Measurements from ENCODE around the gene RABL3. TPM values are rescaled to one million over a fixed set of nuclear protein-coding genes. Genes with fewer than 3 reads are reported as not detected.
A peak's percentile ranks its signal among the peaks of the same experiment; 100 is the strongest.
"Not testable (repeated sequence)": the region's sequence is repeated elsewhere in the genome, so short reads cannot be mapped to it uniquely, and the experiment has no call there.

The RABL3 gene, protein sequence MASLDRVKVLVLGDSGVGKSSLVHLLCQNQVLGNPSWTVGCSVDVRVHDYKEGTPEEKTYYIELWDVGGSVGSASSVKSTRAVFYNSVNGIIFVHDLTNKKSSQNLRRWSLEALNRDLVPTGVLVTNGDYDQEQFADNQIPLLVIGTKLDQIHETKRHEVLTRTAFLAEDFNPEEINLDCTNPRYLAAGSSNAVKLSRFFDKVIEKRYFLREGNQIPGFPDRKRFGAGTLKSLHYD
- total RNA-seq, result 10 to 100 TPM; 34.7 to 36.8 TPM

DNA sequence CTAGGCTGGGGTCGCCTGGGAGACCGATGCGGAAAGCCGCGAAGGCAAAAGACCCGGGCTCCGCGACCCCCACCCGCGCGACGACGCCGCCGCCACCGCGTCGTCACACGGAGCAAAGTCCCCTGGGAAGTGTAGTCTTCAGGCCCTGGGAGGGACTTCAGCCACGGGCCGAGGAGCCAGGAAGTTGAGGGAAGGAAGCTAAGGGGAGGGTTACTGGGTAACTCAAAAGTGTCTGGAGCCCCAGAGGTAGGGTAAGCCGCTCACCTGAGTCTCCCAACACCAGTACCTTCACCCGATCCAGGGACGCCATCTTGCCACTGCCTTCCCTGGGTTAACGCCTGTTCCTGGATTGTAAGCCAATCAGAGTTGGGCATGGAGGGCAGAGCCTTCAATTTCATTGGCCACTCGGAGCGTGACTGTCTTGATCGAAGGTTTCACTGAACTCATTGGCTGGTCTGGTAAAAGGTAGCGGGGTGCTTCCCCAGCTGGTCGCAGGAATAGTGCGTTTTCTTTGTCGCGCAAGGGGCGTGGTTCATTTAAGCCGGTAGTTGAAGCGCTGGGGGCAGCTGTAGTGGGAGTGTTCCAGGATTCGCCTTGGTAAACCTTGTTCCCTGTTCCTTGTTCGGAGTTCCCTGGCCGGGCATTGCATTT is at the start of gene RABL3, which contains the start of gene GTF2E1:
Gene RABL3 (minus strand): TSS at position 319 of the 651 bp plus-strand sequence. CDS start 9 bp downstream, at position 310.
Gene GTF2E1 (plus strand): TSS at position 547 of the 651 bp plus-strand sequence. CDS start 7,809 bp downstream, outside the sequence.
- DNase-seq, result peak; percentile 98
- H3K36me3 Mint-ChIP-seq (ENCODE audit: low read depth), result peaks cover 6% of the 10 kb centered on the region
- H3K4me3 Mint-ChIP-seq, result peak within 1 kb of the TSS; percentile 90
- peaks cover 33% of the 10 kb centered on the region for H3K4me1 Mint-ChIP-seq (ENCODE audit: low read depth)
- H3K9me3 Mint-ChIP-seq, result no peaks in the 10 kb centered on the region
- peak within 1 kb of the TSS; percentile 96 for H3K27ac Mint-ChIP-seq
- CTCF ChIA-PET, result interaction anchor here (0.7 to 2.0 kb wide), 2 partner anchors 52 to 146 kb away, joined by 3 to 7 read pairs; partner anchors contain the start of gene NDUFB4
- H3K27me3 Mint-ChIP-seq (ENCODE audit: low read depth), result no peaks in the 10 kb centered on the region
- intact Hi-C loops (cut with micrococcal nuclease), result loop anchor here (1.0 to 10.0 kb wide), 13 partner anchors 23 to 1518 kb away; partner anchors contain the start of genes EAF2, HCLS1, IQCB1 and LRRC58

- intact Hi-C loops (cut with micrococcal nuclease), result no loop called here
- DNase-seq, result no peak
- Mint-ChIP-seq H3K27ac (no peak overlapping the region), H3K4me3 (no peak overlapping the region), H3K36me3 (ENCODE audit: low read depth) (no peaks in the 10 kb centered on the region), H3K4me1 (ENCODE audit: low read depth) (peaks cover 11% of the 10 kb centered on the region), H3K9me3 (no peaks in the 10 kb centered on the region), H3K27me3 (ENCODE audit: low read depth) (no peaks in the 10 kb centered on the region)
- CTCF ChIA-PET, result interaction anchor here (1.1 to 5.0 kb wide), 4 partner anchors 188 to 233 kb away, joined by 3 to 42 read pairs (median 13); no protein-coding TSS in a partner anchor
Measured at GRCh38 chr3:120791913-120792312, 49.6 kb upstream of the RABL3 start.

DNA sequence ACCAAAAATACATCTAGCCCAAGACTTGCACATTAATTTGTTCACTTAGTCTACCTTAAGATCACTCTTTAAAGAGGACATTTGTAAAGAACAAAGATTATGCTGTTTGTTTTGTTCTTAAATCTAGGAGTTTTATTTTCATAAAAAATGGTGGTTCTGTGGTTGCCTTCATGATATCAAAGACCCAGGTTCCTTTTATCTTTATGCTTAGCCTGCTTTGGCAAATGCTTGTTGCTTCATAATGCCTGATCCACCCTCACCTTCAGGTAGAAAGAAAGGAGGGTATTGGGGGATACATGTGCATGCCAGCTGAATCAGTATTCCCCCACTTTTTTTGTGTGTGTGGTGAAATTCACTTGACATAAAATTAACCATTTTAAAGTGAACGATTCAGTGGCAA is 48.7 kb upstream of the RABL3 start:
- Mint-ChIP-seq H3K9me3 (no peaks in the 10 kb centered on the region), H3K27me3 (ENCODE audit: low read depth) (no peaks in the 10 kb centered on the region), H3K4me3 (no peak overlapping the region), H3K4me1 (ENCODE audit: low read depth) (peaks cover 11% of the 10 kb centered on the region), H3K36me3 (ENCODE audit: low read depth) (peaks cover 3% of the 10 kb centered on the region), H3K27ac (no peak overlapping the region)
- intact Hi-C loops (cut with micrococcal nuclease), result no loop called here
- DNase-seq, result no peak
- CTCF ChIA-PET, result interaction anchor here (2.7 to 2.9 kb wide), 2 partner anchors 224 to 232 kb away, joined by 11 to 15 read pairs; no protein-coding TSS in a partner anchor

GRCh38 chr3:120785832-120786231 is 43.5 kb upstream of the RABL3 start:
- intact Hi-C loops (cut with micrococcal nuclease); H3K4me3 Mint-ChIP-seq; H3K27me3 Mint-ChIP-seq (ENCODE audit: low read depth); DNase-seq; H3K4me1 Mint-ChIP-seq (ENCODE audit: low read depth); H3K9me3 Mint-ChIP-seq; H3K27ac Mint-ChIP-seq: not testable (repeated sequence)
- H3K36me3 Mint-ChIP-seq (ENCODE audit: low read depth), result peaks cover 16% of the 10 kb centered on the region
- CTCF ChIA-PET, result interaction anchor here (0.7 kb wide), 1 partner anchor 9 kb away, joined by 3 read pairs; no protein-coding TSS in a partner anchor

DNA sequence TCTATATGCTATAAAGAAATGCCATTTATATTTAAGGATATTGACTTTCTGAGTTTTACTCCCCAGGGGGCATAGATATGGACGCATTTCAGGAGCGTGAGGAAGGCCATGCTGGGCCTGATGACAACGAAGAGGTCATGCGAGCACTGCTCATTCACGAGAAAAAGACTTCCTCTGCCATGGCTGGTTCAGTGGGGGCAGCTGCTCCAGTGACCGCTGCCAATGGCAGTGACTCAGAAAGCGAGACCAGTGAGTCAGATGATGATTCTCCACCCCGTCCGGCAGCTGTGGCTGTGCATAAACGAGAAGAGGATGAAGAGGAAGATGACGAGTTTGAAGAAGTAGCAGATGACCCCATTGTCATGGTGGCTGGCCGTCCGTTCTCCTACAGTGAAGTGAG is 38.7 kb upstream of the RABL3 start:
- H3K4me3 Mint-ChIP-seq, result no peak overlapping the region
- no peaks in the 10 kb centered on the region for H3K9me3 Mint-ChIP-seq
- no peaks in the 10 kb centered on the region for H3K27me3 Mint-ChIP-seq (ENCODE audit: low read depth)
- H3K27ac Mint-ChIP-seq, result no peak overlapping the region
- CTCF ChIA-PET, result no interaction called here
- no peaks in the 10 kb centered on the region for H3K4me1 Mint-ChIP-seq (ENCODE audit: low read depth)
- H3K36me3 Mint-ChIP-seq (ENCODE audit: low read depth), result peaks cover 17% of the 10 kb centered on the region
- DNase-seq, result no peak
- intact Hi-C loops (cut with micrococcal nuclease), result no loop called here

- no peaks in the 10 kb centered on the region for H3K9me3 Mint-ChIP-seq
Measured at GRCh38 chr3:120778776-120779175, 36.5 kb upstream of the RABL3 start.

GRCh38 chr3:120775411-120775810 is 33.1 kb upstream of the RABL3 start:
- Mint-ChIP-seq H3K27me3 (ENCODE audit: low read depth) (no peaks in the 10 kb centered on the region), H3K36me3 (ENCODE audit: low read depth) (peaks cover 14% of the 10 kb centered on the region), H3K9me3 (no peaks in the 10 kb centered on the region), H3K27ac (no peak overlapping the region), H3K4me3 (no peak overlapping the region), H3K4me1 (ENCODE audit: low read depth) (peaks cover 4% of the 10 kb centered on the region)
- DNase-seq, result no peak
- intact Hi-C loops (cut with micrococcal nuclease), result no loop called here
- CTCF ChIA-PET, result interaction anchor here (1.5 kb wide), 1 partner anchor 214 kb away, joined by 4 read pairs; no protein-coding TSS in a partner anchor

More at GRCh38 chr3:120778776-120779175, 36.5 kb upstream of the RABL3 start:
- no peak for DNase-seq
- H3K4me1 Mint-ChIP-seq (ENCODE audit: low read depth), result no peaks in the 10 kb centered on the region
- peaks cover 12% of the 10 kb centered on the region for H3K36me3 Mint-ChIP-seq (ENCODE audit: low read depth)
- H3K4me3 Mint-ChIP-seq, result no peak overlapping the region
- no peak overlapping the region for H3K27ac Mint-ChIP-seq
- CTCF ChIA-PET, result no interaction called here
- intact Hi-C loops (cut with micrococcal nuclease), result no loop called here
- H3K27me3 Mint-ChIP-seq (ENCODE audit: low read depth), result no peaks in the 10 kb centered on the region

- peaks cover 9% of the 10 kb centered on the region for H3K4me1 Mint-ChIP-seq (ENCODE audit: low read depth)
- intact Hi-C loops (cut with micrococcal nuclease), result loop anchor here (1.0 kb wide), 1 partner anchor 32 kb away; the partner anchor contains the start of genes GTF2E1 and RABL3
- H3K27ac Mint-ChIP-seq, result no peak overlapping the region
- H3K27me3 Mint-ChIP-seq (ENCODE audit: low read depth), result no peaks in the 10 kb centered on the region
- CTCF ChIA-PET, result interaction anchor here (1.0 kb wide), 1 partner anchor 22 kb away, joined by 3 read pairs; no protein-coding TSS in a partner anchor
- H3K36me3 Mint-ChIP-seq (ENCODE audit: low read depth), result peaks cover 16% of the 10 kb centered on the region
- no peak for DNase-seq
- H3K9me3 Mint-ChIP-seq, result no peaks in the 10 kb centered on the region
- H3K4me3 Mint-ChIP-seq, result no peak overlapping the region
Measured at GRCh38 chr3:120773932-120774331, 31.6 kb upstream of the RABL3 start.

GRCh38 chr3:120772081-120772480 is 29.8 kb upstream of the RABL3 start:
- H3K4me3 Mint-ChIP-seq, result no peak overlapping the region
- CTCF ChIA-PET, result interaction anchor here (0.7 to 1.3 kb wide), 4 partner anchors 23 to 216 kb away, joined by 3 to 5 read pairs (median 3); no protein-coding TSS in a partner anchor

GRCh38 chr3:120770891-120771290 is 28.6 kb upstream of the RABL3 start:
- H3K4me1 Mint-ChIP-seq (ENCODE audit: low read depth), result peaks cover 21% of the 10 kb centered on the region
- no peaks in the 10 kb centered on the region for H3K27me3 Mint-ChIP-seq (ENCODE audit: low read depth)
- CTCF ChIA-PET, result interaction anchor here (1.2 to 1.3 kb wide), 2 partner anchors 24 to 210 kb away, joined by 3 to 5 read pairs; no protein-coding TSS in a partner anchor
- no peaks in the 10 kb centered on the region for H3K9me3 Mint-ChIP-seq
- intact Hi-C loops (cut with micrococcal nuclease), result no loop called here
- no peak overlapping the region for H3K27ac Mint-ChIP-seq
- no peak for DNase-seq
- peaks cover 14% of the 10 kb centered on the region for H3K36me3 Mint-ChIP-seq (ENCODE audit: low read depth)
- H3K4me3 Mint-ChIP-seq, result no peak overlapping the region

More at GRCh38 chr3:120772081-120772480, 29.8 kb upstream of the RABL3 start:
- Mint-ChIP-seq H3K36me3 (ENCODE audit: low read depth) (peaks cover 15% of the 10 kb centered on the region), H3K27me3 (ENCODE audit: low read depth) (no peaks in the 10 kb centered on the region), H3K27ac (no peak overlapping the region), H3K4me1 (ENCODE audit: low read depth) (peaks cover 13% of the 10 kb centered on the region), H3K9me3 (no peaks in the 10 kb centered on the region)
- intact Hi-C loops (cut with micrococcal nuclease), result no loop called here
- no peak for DNase-seq

GRCh38 chr3:120769436-120769835 is 27.1 kb upstream of the RABL3 start:
- Mint-ChIP-seq H3K27me3 (ENCODE audit: low read depth) (no peaks in the 10 kb centered on the region), H3K36me3 (ENCODE audit: low read depth) (peaks cover 14% of the 10 kb centered on the region), H3K4me1 (ENCODE audit: low read depth) (peaks cover 31% of the 10 kb centered on the region), H3K4me3 (no peak overlapping the region), H3K9me3 (no peaks in the 10 kb centered on the region), H3K27ac (no peak overlapping the region)
- intact Hi-C loops (cut with micrococcal nuclease), result no loop called here
- CTCF ChIA-PET, result no interaction called here
- no peak for DNase-seq

GRCh38 chr3:120767106-120767505 is 24.8 kb upstream of the RABL3 start:
- H3K9me3 Mint-ChIP-seq, result no peaks in the 10 kb centered on the region
- intact Hi-C loops (cut with micrococcal nuclease), result no loop called here
- H3K27ac Mint-ChIP-seq, result no peak overlapping the region
- no peaks in the 10 kb centered on the region for H3K27me3 Mint-ChIP-seq (ENCODE audit: low read depth)
- no peak for DNase-seq
- no peak overlapping the region for H3K4me3 Mint-ChIP-seq
- peaks cover 16% of the 10 kb centered on the region for H3K36me3 Mint-ChIP-seq (ENCODE audit: low read depth)
- H3K4me1 Mint-ChIP-seq (ENCODE audit: low read depth), result peaks cover 48% of the 10 kb centered on the region
- CTCF ChIA-PET, result interaction anchor here (1.0 to 1.5 kb wide), 2 partner anchors 10 to 28 kb away, joined by 3 to 4 read pairs; no protein-coding TSS in a partner anchor
